HCT116 (cell line): ENCODE results near the gene TIAM2.

Experiments
- EZH2 ChIP-seq: fragments of 200-600 bp; sonication (generic); IDR thresholded peaks from 2 replicates; pipeline ENCODE4 v1.6.1; 2017; ENCODE audit warnings: antibody characterized with exemption, mixed run types
- FOSL1 ChIP-seq: IDR thresholded peaks from 2 replicates; pipeline ENCODE4 v1.6.1; 2012; ENCODE audit warnings: low read depth
- JUND ChIP-seq: IDR thresholded peaks from 2 replicates; pipeline ENCODE4 v1.6.1; 2012
- POLR2AphosphoS5 ChIP-seq: IDR thresholded peaks from 2 replicates; pipeline ENCODE4 v1.6.1; 2011; ENCODE audit warnings: mild to moderate bottlenecking, low read depth, low read length, moderate library complexity
- SIN3A ChIP-seq: IDR thresholded peaks from 2 replicates; pipeline ENCODE4 v1.6.1; 2012; ENCODE audit warnings: low read depth
- TF ChIP-seq, protein P1 (sequence below), 3 experiments: fragments of 200-600 bp in 1 of 3; sonication (generic) in 1 of 3; IDR thresholded peaks in 2 of 3; conservative IDR thresholded peaks in 1 of 3; 2 replicates each; pipeline ENCODE4 v1.5.1; 2012 to 2017; ENCODE audit warnings: low read depth in 2 of 3, low read length in 2 of 3, antibody characterized with exemption in 1 of 3, borderline replicate concordance in 1 of 3, control low read depth in 1 of 3, mild to moderate bottlenecking in 1 of 3, mixed read lengths in 1 of 3, mixed run types in 1 of 3, moderate library complexity in 1 of 3; ENCODE audit not compliant: insufficient read depth in 1 of 3

- TF ChIP-seq, protein P1, sequence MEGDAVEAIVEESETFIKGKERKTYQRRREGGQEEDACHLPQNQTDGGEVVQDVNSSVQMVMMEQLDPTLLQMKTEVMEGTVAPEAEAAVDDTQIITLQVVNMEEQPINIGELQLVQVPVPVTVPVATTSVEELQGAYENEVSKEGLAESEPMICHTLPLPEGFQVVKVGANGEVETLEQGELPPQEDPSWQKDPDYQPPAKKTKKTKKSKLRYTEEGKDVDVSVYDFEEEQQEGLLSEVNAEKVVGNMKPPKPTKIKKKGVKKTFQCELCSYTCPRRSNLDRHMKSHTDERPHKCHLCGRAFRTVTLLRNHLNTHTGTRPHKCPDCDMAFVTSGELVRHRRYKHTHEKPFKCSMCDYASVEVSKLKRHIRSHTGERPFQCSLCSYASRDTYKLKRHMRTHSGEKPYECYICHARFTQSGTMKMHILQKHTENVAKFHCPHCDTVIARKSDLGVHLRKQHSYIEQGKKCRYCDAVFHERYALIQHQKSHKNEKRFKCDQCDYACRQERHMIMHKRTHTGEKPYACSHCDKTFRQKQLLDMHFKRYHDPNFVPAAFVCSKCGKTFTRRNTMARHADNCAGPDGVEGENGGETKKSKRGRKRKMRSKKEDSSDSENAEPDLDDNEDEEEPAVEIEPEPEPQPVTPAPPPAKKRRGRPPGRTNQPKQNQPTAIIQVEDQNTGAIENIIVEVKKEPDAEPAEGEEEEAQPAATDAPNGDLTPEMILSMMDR (IDR thresholded peaks at IDR 0.05 in 2 of 3, conservative IDR thresholded peaks at IDR 0.05 in 1 of 3; ENCODE audit: borderline replicate concordance in 1 of 3, insufficient read depth in 1 of 3, low read depth in 2 of 3, low read length in 2 of 3): no peak
- TF ChIP-seq POLR2AphosphoS5 (no peak), FOSL1 (no peak), EZH2 (no peak), SIN3A (no peak), JUND (no peak)
Observed at GRCh38 chr6:154956771-154957522, 38.2 kb upstream of the TIAM2 start.
